DND-41 (cell line): ENCODE measurements around the gene PEA15.

ENCODE experiments used
- EZH2 ChIP-seq: IDR thresholded peaks from 3 replicates; pipeline ENCODE4 v1.6.1; 2012; ENCODE audit warnings: borderline replicate concordance, low read depth, mild to moderate bottlenecking, moderate library complexity, low read length, inconsistent platforms; ENCODE audit not compliant: severe bottlenecking
- TF ChIP-seq, protein P1 (sequence below): IDR thresholded peaks from 2 replicates; pipeline ENCODE4 v1.5.1; 2012; ENCODE audit warnings: borderline replicate concordance, low read length, moderate library complexity, mild to moderate bottlenecking; ENCODE audit not compliant: poor library complexity, severe bottlenecking; ENCODE audit errors: extremely low read depth

DNA sequence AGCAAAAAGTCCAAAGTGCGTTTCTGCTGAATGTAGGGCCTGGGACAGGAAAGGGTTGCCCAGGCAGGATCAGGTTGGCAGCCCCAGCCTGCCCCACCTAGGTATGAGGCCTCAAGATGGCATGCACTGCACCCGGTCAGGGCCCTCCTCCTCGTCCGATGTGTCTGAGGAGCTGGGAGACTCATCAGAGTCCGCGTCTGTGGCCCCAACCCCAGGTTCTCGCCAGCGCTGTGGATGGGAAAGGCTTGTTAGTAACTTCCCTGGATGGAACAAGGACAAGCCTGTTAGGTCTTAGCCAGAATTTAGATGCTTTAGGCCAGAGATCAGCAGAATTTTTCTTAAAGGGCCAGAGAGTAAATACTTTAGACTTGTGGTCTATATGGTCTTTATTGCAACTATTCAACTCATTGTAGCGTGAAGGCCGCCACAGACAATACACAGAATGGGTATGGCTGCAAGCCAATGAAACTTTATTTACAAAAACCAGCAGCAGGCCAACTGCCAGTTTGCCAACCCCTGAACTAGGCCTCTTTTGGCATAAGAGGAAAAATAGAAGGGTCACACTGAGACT lies 12.4 kb downstream of the PEA15 start:
- TF ChIP-seq, protein P1, sequence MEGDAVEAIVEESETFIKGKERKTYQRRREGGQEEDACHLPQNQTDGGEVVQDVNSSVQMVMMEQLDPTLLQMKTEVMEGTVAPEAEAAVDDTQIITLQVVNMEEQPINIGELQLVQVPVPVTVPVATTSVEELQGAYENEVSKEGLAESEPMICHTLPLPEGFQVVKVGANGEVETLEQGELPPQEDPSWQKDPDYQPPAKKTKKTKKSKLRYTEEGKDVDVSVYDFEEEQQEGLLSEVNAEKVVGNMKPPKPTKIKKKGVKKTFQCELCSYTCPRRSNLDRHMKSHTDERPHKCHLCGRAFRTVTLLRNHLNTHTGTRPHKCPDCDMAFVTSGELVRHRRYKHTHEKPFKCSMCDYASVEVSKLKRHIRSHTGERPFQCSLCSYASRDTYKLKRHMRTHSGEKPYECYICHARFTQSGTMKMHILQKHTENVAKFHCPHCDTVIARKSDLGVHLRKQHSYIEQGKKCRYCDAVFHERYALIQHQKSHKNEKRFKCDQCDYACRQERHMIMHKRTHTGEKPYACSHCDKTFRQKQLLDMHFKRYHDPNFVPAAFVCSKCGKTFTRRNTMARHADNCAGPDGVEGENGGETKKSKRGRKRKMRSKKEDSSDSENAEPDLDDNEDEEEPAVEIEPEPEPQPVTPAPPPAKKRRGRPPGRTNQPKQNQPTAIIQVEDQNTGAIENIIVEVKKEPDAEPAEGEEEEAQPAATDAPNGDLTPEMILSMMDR: no peak
- TF ChIP-seq EZH2: no peak
